Measurements from ENCODE around the gene ADAD2. TPM values are rescaled to one million over a fixed set of nuclear protein-coding genes. Genes with fewer than 3 reads are reported as not detected.

ADAD2 gene
- total and polyA plus RNA-seq, 2 of the 4 experiments (the other 2 are of a cell fraction) = not detected

GRCh38 chr16:84165746-84166145 lies 25.2 kb upstream of the ADAD2 start:
- intact Hi-C loops (cut with micrococcal nuclease) (no loop called here), in situ Hi-C loops (cut with MboI; ENCODE audit: low sequenced_read_pairs) (no loop called here), dilution Hi-C loops (cut with HindIII; ENCODE audit: low sequenced_read_pairs, unreplicated experiment) (no loop called here)
- BruUV-seq (replicated peaks) = no TSS peak
- Histone ChIP-seq H4K20me1 (ENCODE audit: insufficient read depth, low read length) (no peaks in the 10 kb centered on the region), H3K56ac (ENCODE audit: extremely low read depth, insufficient read depth, low read length) (no peak overlapping the region), H3K23ac (ENCODE audit: low read depth, low read length) (no peak overlapping the region), H3K4me1 (ENCODE audit: control insufficient read depth, insufficient read depth, low read length) (no peaks in the 10 kb centered on the region), H2AK9ac (replicated peaks; ENCODE audit: low read depth, low read length, poor library complexity) (no peak overlapping the region), H2BK20ac (ENCODE audit: low read depth, low read length) (no peak overlapping the region), H3K4me2 (ENCODE audit: low read depth, low read length) (no peak overlapping the region), H3K9ac (ENCODE audit: low read depth, low read length) (no peak overlapping the region), H3K9me3 (ENCODE audit: control insufficient read depth, insufficient read depth, low read length) (no peaks in the 10 kb centered on the region), H3K4me3 (ENCODE audit: insufficient read depth, low read depth, low read length) (no peak overlapping the region), H3K14ac (replicated peaks; ENCODE audit: low read depth, low read length) (no peak overlapping the region), H3K27ac (ENCODE audit: insufficient read depth, low read length) (no peak overlapping the region), H4K91ac (ENCODE audit: insufficient read depth, low read depth, low read length) (no peak overlapping the region), H2AFZ (replicated peaks; ENCODE audit: low read length, poor library complexity) (no peak overlapping the region), H3K36me3 (ENCODE audit: control insufficient read depth, insufficient read depth, low read length) (no peaks in the 10 kb centered on the region), H3K18ac (ENCODE audit: low read depth, low read length) (no peak overlapping the region), H3K27me3 (ENCODE audit: control insufficient read depth, insufficient read depth, low read length) (peaks cover 45% of the 10 kb centered on the region), H3K9me1 (ENCODE audit: insufficient read depth, low read length) (no peaks in the 10 kb centered on the region), H3K4ac (ENCODE audit: low read depth, low read length) (no peak overlapping the region), H2AK5ac (ENCODE audit: low read depth, low read length) (no peak overlapping the region), H2BK15ac (ENCODE audit: low read depth, low read length) (no peak overlapping the region), H4K8ac (ENCODE audit: low read depth in 2 of 2, low read length in 2 of 2) (no peak overlapping the region), H3K79me1 (ENCODE audit: low read depth in 1 of 2, low read length in 2 of 2) (no peaks in the 10 kb centered on the region), H2BK5ac (ENCODE audit: low read depth, low read length, poor library complexity, severe bottlenecking) (no peak overlapping the region), H2BK120ac (ENCODE audit: low read depth, low read length) (no peak overlapping the region), H4K5ac (ENCODE audit: low read depth, low read length) (no peak overlapping the region)
- no peak for TF ChIP-seq POLR2A (IDR thresholded peaks at IDR 0.05; ENCODE audit: low read depth, low read length)
- TF ChIP-seq FOS (IDR thresholded peaks at IDR 0.05; ENCODE audit: low read depth, low read length) = no peak
- POLR2A ChIA-PET (ENCODE audit: unreplicated experiment) = no interaction called here
- ATAC-seq (ENCODE audit: low read depth) (no peak), DNase-seq (no peak)
- WGBS, 2 experiments (ENCODE audit: extremely low coverage in 2 of 2, insufficient read length in 1 of 2) = 100% methylated on average over 2 of the region's 7 CpGs; no CpG with 5 or more reads in 1 of the 2 experiments
- CTCF ChIA-PET = no interaction called here

Measured in IMR-90 (cell line).